HG02870 (cell line): ENCODE measurements around the gene XKR8.

Source experiments
- ATAC-seq: cut with Tn5 transposase; IDR thresholded peaks from one replicate; pipeline ENCODE4 v1.9.1; 2021; ENCODE audit warnings: mild to moderate bottlenecking, moderate library complexity; ENCODE audit not compliant: unreplicated experiment

The XKR8 gene

DNA sequence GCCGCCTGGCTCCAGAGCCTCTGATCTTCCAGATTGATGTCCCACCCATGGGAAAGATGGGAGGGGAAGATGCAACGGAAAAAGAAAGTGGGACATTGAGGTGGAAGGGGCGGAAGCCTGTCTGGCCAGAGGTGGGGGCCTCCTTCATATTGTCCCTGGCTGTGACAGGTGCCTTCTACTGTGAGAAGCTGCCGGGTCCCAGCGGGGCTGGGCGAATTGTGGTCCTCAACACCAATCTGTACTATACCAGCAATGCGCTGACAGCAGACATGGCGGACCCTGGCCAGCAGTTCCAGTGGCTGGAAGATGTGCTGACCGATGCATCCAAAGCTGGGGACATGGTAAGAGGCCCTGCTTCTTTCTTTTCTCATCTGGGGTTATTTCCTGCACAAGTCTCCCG lies 5.6 kb upstream of the XKR8 start:
- ATAC-seq: no peak

DNA sequence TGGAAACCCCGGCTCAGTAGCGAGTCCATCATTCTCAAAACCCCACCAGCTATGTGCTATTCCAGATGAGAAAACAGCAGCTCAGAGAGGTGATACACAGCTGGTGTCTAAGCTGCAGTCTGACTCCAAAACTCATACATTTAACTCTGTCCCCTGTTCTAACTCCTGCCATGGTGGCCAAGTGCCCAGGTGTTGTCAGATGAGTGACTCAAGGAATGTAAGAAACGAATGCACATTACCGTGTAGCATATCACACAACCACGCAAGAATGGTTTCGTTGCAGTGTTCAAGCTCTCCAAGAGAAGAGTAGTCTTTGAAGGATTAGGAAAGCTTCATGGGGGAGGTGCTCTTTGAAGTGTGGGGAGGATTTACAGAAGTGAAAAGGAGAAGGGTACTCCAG lies 4.7 kb upstream of the XKR8 start:
- no peak for ATAC-seq

DNA sequence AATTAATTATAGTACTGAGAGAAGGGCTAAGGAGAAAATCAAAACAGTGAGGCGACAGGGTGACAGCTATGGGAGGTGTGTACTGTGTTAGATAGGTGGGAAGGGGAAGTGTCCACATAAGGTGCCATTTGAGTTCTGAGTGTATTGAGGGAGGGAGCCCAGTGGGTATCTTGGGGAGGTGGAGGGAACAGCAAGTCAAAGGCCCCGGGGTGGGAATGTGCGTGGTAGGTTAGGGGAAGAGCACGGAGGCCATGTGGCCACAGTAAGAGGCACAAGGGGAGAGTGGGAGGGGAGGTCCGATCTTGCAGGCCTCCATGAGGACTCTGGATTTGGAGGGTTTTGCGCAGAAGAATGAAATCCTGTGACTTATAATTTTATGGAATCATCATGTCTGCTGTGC lies 3.0 kb upstream of the XKR8 start:
- no peak for ATAC-seq

DNA sequence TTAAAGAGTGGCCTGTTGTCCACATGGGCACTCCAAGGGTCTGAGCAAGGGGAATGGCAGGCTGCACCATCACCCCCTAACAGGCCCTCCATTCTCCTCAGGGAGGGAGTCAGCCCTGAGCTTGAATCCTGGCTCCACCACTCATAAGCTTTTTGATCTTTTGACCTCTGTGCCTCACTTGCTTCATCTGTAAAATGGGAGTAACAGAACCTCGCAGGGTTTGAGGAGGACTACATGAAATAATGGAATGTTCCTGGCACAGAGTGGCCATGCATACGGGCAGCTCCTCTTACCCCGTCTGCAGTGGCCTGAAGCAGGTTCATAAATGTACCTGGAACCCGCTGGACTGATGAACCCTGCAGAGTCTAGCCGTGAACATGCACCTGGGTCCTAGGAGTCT lies 2.1 kb upstream of the XKR8 start:
- no peak for ATAC-seq

DNA sequence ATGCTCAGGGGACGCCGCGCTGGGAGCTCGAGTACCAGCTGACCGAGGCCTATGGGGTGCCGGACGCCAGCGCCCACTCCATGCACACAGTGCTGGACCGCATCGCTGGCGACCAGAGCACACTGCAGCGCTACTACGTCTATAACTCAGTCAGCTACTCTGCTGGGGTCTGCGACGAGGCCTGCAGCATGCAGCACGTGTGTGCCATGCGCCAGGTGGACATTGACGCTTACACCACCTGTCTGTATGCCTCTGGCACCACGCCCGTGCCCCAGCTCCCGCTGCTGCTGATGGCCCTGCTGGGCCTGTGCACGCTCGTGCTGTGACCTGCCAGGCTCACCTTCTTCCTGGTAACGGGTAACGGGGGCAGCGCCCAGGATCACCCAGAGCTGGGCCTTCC lies 1.3 kb upstream of the XKR8 start:
- ATAC-seq: no peak

- no peak for ATAC-seq
Measured at GRCh38 chr1:27960762-27961645, 1.2 kb downstream of the XKR8 start.

DNA sequence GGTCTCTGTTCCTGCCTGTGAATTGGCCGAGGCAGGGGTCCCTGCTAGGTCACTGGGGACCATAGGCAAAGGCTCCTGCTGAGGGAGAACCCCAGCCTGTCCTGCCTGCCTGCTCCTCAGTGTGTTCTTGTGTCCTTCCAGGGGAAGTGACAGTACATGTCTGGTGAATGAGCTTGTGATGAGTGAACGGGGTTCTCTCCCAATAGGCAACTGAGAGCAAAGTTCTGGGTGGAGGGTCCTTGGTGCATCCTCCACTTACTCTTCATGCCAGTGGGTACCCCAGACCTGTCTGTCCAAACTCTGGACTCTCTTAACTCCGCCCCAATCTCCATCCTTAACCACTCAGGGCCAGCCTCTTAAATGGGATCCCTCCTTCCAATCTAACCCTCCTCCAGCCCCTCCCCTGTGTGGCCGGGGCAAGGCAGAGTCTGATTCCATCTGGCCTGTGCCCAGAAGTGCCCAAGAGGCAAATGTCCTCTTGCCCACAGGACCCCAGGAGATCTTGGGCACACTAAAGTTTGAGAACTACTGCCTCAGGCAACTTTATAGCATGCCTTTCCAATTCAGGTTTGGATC lies 2.0 kb downstream of the XKR8 start:
- ATAC-seq: no peak

GRCh38 chr1:27963393-27963792 lies 3.6 kb downstream of the XKR8 start:
- no peak for ATAC-seq

DNA sequence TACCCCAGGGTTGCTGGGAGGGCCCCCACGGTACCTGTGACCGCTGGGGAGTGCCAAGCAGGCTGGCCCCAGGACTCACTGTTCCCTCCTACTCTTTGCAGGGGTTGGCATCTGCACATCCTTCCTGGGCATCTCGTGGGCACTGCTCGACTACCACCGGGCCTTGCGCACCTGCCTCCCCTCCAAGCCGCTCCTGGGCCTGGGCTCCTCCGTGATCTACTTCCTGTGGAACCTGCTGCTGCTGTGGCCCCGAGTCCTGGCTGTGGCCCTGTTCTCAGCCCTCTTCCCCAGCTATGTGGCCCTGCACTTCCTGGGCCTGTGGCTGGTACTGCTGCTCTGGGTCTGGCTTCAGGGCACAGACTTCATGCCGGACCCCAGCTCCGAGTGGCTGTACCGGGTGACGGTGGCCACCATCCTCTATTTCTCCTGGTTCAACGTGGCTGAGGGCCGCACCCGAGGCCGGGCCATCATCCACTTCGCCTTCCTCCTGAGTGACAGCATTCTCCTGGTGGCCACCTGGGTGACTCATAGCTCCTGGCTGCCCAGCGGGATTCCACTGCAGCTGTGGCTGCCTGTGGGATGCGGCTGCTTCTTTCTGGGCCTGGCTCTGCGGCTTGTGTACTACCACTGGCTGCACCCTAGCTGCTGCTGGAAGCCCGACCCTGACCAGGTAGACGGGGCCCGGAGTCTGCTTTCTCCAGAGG lies 6.8 kb downstream of the XKR8 start:
- ATAC-seq: no peak

DNA sequence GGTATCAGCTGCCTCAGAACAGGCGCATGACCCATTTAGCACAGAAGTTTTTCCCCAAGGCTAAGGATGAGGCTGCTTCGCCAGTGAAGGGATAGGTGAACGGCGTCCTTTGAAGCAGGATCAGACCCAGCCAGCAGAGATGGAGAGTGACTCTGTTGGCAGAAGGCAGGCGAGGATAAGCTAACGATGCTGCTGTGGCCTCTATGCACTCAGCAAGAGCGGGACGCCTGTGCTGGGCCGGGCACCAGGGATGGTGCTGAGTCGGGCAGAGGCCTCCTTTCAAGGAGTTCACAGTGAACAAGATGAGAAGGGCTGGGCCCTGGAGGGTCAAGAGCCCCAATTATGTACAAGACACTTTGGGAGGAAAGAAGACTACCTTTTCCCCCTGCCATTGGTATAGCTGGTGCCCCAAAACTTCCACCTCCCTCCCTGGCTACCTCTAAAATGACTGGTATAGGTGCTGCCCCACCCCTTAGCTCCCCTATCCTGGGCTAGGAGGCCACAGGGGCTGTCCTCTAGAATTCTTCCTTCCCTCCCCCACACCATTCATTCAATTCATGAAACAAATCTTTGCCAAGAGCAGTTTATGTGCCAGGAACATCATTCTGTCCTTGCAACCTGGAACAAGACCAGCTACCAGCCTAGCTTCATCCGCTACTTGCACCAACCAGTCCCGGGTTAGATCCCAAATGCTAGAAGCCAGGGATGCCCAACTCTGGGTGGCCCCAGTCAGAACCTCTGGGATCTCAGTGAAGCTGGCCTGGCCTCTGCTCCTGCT lies 7.5 kb downstream of the XKR8 start:
- no peak for ATAC-seq

DNA sequence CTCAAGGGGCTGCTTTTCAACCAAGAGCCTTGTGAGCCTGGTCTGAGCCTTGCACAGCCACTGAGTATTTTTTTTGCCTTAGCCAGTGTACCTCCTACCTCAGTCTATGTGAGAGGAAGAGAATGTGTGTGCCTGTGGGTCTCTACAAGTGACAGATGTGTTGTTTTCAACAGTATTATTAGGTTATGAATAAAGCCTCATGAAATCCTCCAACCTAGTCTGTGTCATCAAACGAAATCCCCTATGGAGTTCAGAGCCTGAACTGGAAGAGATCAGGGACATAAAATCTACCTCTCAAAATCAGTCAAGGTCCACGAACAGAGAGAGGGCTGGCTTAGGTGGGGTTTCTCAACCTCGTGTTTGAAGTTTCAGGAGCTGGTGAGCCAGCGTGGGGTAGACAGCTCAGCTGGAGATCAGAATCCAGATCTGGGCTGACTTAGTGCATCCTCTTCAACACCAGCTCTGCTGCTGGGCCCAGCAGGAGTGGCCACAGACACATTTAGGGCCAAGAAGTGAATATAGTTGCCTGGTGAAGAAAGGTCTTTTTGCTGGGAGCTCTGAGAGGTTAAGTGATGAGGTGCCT lies 8.2 kb downstream of the XKR8 start:
- ATAC-seq: no peak

DNA sequence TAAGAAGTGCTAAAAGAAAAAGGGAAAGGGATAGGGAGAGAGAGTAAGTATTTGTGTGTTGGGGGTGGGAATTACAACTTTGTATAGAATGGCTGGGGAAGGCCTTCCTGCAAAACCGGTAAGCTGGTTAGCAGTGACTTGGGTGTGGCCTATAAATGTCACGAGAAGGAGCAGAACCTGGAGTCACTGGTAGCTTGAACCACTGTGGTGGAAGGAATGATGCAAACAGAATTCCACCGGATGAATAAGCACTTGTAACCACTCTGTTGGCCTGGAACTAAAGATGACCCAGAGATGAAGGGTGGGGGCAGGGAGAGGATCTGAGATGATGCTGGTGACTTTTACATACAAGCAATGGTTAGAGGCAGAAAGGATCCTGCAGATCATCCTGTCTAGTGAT lies 8.9 kb downstream of the XKR8 start:
- ATAC-seq: no peak

DNA sequence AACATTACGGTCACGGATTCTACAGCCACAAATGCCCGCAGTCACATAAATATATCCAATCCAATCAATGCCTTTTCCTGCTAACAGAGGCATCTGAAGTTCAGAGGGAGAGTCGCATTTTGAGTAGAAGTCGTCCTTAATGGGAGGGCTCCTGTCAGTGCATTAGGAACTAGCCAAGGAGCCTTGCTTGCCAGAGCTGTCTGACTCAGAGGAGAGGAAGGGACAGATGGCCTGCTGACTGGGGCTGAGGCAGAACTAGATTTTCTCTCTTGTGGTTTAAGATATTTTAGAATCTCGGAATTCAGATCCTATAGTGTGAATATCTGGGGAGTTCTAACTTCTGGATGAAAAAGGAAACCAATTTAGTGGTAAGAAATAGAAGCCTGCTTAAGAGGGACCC lies 10.6 kb downstream of the XKR8 start:
- no peak for ATAC-seq

GRCh38 chr1:27971674-27972073 lies 11.9 kb downstream of the XKR8 start:
- no peak for ATAC-seq

- no peak for ATAC-seq
Measured at GRCh38 chr1:27972141-27972540, 12.4 kb downstream of the XKR8 start.

DNA sequence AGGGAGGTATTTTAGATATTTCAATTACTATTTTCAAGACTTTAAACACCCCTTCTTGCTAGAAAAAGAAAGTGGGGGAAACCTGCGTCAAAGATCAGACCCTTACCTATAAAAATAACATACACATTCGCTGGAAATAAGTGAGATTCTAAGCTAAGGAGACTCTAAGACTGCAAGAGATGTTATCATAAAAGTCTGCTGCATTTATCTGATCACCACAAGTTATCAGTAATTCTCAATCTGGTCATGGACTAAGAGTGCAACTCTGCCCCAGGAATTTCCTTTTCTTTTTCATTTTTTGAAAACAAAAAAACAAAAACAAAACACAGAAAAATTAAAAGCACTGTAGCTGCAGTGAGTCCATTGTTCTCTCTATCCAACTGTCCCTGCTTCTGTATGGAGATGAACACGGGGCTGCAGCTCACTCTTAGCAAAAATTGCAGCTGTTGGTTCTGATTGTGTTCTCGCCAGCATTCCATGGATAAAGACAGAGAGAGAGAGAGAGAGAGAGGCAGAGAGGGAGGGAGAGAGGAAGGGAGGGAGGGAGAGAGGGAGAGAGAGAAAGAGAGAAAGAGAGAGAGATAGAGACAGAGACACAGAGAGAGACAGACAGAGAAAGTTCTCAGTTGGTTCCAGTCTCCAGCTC lies 14.1 kb downstream of the XKR8 start:
- ATAC-seq: no peak

DNA sequence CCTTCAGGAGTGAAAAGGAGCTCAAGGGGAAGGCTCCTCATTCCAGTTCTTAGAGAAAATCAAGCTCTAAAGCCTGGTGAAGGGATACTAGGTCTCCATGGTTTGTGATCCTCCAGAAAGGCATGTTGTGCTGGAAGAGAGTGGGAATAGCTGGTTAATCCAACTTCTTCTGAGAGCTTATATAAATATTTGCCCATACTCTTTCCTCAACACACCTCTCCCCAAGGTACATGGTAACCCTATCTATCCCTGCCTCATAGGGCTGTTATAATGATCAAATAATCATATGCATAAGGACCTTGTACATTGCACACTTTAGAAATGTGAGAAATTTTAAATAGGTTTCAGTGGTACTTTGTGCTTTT lies 14.6 kb downstream of the XKR8 start:
- no peak for ATAC-seq

DNA sequence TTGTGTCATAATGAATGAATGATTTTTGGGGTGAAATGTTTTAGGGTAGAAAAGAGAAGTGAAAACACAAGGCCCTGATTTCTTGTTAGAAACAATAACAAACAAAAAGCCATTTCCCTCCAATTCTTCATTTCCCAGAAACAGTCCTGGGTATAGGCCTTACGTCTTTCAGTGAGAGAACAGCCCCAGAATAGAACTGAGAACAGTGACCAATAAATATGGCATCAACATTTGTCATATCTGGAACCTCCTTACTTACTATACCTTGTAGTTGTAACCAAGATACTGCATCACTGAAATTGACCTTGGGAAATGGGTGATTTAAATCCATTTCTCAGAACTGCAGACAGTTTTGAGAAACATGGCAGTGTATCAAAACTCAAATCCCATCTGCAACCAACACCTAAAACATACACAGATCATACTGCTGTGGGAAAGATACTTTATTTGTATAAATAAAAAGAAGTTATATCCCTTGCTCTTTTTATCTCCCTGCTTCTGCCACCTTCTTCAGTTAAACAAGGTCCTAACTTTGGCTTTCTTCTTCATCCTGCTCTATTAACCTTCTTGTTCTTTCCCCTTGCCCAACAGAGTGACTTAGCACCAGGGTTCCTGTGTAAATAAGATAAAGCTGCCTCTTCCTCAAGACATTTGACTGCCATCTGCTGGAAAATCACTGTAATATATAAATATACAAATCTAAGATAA lies 19.5 kb downstream of the XKR8 start:
- ATAC-seq: no peak

DNA sequence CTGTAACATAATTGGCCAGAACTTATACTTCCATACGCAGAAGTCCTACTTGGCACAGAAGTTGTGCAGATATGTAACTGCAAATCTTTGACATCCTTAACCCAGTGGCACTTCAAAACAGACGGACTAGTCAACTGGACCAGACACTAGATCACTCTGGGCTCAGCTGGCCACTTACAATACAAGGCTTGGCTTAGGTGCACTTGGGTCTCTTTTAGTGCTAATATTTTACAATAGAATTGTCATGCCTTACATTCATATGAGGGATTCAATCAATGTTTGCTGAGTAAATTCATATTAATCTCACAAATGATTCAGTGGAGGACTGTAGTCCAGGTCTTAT lies 20.1 kb downstream of the XKR8 start:
- no peak for ATAC-seq

DNA sequence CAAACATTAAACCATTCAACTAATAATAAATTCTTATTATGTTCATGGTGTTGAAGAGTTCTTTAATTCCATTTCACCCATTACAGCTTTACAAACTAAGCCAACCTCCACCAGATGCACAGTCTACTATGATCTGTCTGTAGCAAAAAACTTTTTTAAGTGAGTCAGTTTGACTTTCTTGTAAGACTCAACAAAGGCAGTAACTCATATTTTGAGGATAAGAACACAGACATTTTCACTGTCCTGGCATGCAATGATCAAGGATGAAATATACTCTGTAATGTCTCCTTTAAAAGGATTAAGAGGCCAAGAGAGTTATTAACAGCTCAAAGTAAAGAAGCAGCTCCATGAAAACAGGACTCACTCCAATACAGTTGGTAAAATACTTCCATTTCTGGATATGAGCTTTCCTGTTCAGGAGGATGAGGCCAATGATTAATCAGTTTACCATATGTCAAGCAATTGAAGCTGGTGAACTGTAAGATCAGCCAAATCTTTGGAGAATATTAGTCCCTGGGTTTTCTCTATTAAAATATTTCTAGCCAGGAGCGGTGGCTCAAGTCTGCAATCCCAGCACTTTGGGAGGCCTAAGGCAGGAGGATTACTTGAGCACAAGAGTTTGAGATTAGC lies 20.6 kb downstream of the XKR8 start:
- ATAC-seq: no peak
